Astrocyte (in vitro differentiated cells and primary cell): ENCODE measurements around the gene CCDC141.
"Not testable (repeated sequence)": the region's sequence is repeated elsewhere in the genome, so short reads cannot be mapped to it uniquely, and the experiment has no call there.

Source experiments
- EZH2 ChIP-seq: IDR thresholded peaks from 2 replicates; pipeline ENCODE4 v1.6.1; 2012; ENCODE audit warnings: mild to moderate bottlenecking, low read length, inconsistent platforms; ENCODE audit not compliant: insufficient read depth
- TF ChIP-seq, protein P1 (sequence below): IDR thresholded peaks from 2 replicates; pipeline ENCODE4 v1.5.1; 2011; ENCODE audit warnings: low read depth, mild to moderate bottlenecking, inconsistent platforms, low read length, moderate library complexity; ENCODE audit not compliant: insufficient read depth

DNA sequence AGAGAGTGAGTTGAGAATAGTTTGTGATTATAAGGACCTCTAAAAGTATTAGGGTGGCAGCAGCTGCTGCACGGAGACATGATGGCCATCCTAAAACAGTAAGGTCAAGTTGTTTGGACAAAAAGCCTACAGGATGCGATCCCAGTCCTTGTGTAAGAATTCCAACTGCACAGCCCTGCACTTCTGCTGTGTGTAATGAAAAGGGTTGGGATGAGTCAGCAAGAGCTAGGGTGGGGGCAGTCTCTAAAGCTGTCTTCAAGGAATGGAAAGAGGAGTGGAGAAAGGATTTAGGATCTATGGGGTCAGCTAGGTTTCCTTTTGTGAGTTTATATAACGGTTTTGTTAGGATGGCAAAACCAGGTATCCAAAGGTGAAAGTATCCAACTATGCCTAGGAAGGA lies 3.6 kb upstream of the CCDC141 start:
- TF ChIP-seq, protein P1, sequence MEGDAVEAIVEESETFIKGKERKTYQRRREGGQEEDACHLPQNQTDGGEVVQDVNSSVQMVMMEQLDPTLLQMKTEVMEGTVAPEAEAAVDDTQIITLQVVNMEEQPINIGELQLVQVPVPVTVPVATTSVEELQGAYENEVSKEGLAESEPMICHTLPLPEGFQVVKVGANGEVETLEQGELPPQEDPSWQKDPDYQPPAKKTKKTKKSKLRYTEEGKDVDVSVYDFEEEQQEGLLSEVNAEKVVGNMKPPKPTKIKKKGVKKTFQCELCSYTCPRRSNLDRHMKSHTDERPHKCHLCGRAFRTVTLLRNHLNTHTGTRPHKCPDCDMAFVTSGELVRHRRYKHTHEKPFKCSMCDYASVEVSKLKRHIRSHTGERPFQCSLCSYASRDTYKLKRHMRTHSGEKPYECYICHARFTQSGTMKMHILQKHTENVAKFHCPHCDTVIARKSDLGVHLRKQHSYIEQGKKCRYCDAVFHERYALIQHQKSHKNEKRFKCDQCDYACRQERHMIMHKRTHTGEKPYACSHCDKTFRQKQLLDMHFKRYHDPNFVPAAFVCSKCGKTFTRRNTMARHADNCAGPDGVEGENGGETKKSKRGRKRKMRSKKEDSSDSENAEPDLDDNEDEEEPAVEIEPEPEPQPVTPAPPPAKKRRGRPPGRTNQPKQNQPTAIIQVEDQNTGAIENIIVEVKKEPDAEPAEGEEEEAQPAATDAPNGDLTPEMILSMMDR, result not testable (repeated sequence)
- TF ChIP-seq EZH2, result not testable (repeated sequence)
